ENCODE results near the gene CGNL1. TPM values are rescaled to one million over a fixed set of nuclear protein-coding genes. Genes with fewer than 3 reads are reported as not detected.

Gene CGNL1
- total RNA-seq, 1 experiment from 2014 or later: 0.31 TPM

GRCh38 chr15:57548835-57549234 is 172.5 kb downstream of the CGNL1 start:
- Histone ChIP-seq H3K4me1 (replicated peaks; ENCODE audit: insufficient read depth) (peaks cover 28% of the 10 kb centered on the region), H3K4me2 (no peak overlapping the region), H3K9me3 (ENCODE audit: insufficient read depth, low read depth) (no peaks in the 10 kb centered on the region), H3K4me3 (no peak overlapping the region), H3K9me2 (ENCODE audit: insufficient read depth) (no peaks in the 10 kb centered on the region), H3K27me3 (ENCODE audit: insufficient read depth, low read depth) (no peaks in the 10 kb centered on the region), H2AFZ (no peak overlapping the region), H3K27ac (no peak overlapping the region), H3F3A (ENCODE audit: insufficient read depth, low read depth) (peaks cover 16% of the 10 kb centered on the region), H4K20me1 (ENCODE audit: insufficient read depth) (no peaks in the 10 kb centered on the region), H3K79me2 (ENCODE audit: low read depth) (no peaks in the 10 kb centered on the region), H3K36me3 (ENCODE audit: low read depth) (no peaks in the 10 kb centered on the region)
- TF ChIP-seq CTCF (conservative IDR thresholded peaks at IDR 0.05) (no peak), EZH2 (IDR thresholded peaks at IDR 0.05; ENCODE audit: low read depth) (no peak)
- intact Hi-C loops (cut with micrococcal nuclease; ENCODE audit: unreplicated experiment): no loop called here
- CTCF ChIA-PET: interaction anchor here (0.7 kb wide), 1 partner anchor 118 kb away, joined by 5 read pairs; no protein-coding TSS in a partner anchor
- POLR2A ChIA-PET (ENCODE audit: unreplicated experiment): no interaction called here
- no TSS peak for BruUV-seq (replicated peaks)
- no peak for DNase-seq

GRCh38 chr15:57549935-57550334 is 173.6 kb downstream of the CGNL1 start:
- no peaks in the 10 kb centered on the region for H4K20me1 ChIP-seq (ENCODE audit: insufficient read depth)
- no peak overlapping the region for H2AFZ ChIP-seq
- ChIA-PET CTCF (interaction anchor here (0.6 to 1.2 kb wide), 2 partner anchors 8 to 312 kb away, joined by 3 to 7 read pairs; no protein-coding TSS in a partner anchor), POLR2A (ENCODE audit: unreplicated experiment) (interaction anchor here (0.6 kb wide), 2 partner anchors 53 to 156 kb away, joined by 3 to 5 read pairs; partner anchors contain the start of gene POLR2M)
- TF ChIP-seq CTCF (conservative IDR thresholded peaks at IDR 0.05): no peak
- no peak for TF ChIP-seq EZH2 (IDR thresholded peaks at IDR 0.05; ENCODE audit: low read depth)
- intact Hi-C loops (cut with micrococcal nuclease; ENCODE audit: unreplicated experiment): no loop called here
- no peaks in the 10 kb centered on the region for H3K9me2 ChIP-seq (ENCODE audit: insufficient read depth)
- H3K27ac ChIP-seq: no peak overlapping the region
- H3K79me2 ChIP-seq (ENCODE audit: low read depth): no peaks in the 10 kb centered on the region
- H3K9me3 ChIP-seq (ENCODE audit: insufficient read depth, low read depth): no peaks in the 10 kb centered on the region
- no peak for DNase-seq
- no TSS peak for BruUV-seq (replicated peaks)
- H3K4me2 ChIP-seq: no peak overlapping the region
- peaks cover 16% of the 10 kb centered on the region for H3F3A ChIP-seq (ENCODE audit: insufficient read depth, low read depth)
- no peak overlapping the region for H3K4me3 ChIP-seq
- H3K27me3 ChIP-seq (ENCODE audit: insufficient read depth, low read depth): no peaks in the 10 kb centered on the region
- peaks cover 28% of the 10 kb centered on the region for H3K4me1 ChIP-seq (replicated peaks; ENCODE audit: insufficient read depth)
- H3K36me3 ChIP-seq (ENCODE audit: low read depth): no peaks in the 10 kb centered on the region

GRCh38 chr15:57550640-57551039 is 174.3 kb downstream of the CGNL1 start:
- no peaks in the 10 kb centered on the region for H3K27me3 ChIP-seq (ENCODE audit: insufficient read depth, low read depth)
- BruUV-seq (replicated peaks): no TSS peak
- H3K79me2 ChIP-seq (ENCODE audit: low read depth): no peaks in the 10 kb centered on the region
- H3K36me3 ChIP-seq (ENCODE audit: low read depth): no peaks in the 10 kb centered on the region
- peaks cover 28% of the 10 kb centered on the region for H3K4me1 ChIP-seq (replicated peaks; ENCODE audit: insufficient read depth)
- TF ChIP-seq CTCF (conservative IDR thresholded peaks at IDR 0.05) (no peak), EZH2 (IDR thresholded peaks at IDR 0.05; ENCODE audit: low read depth) (no peak)
- peaks cover 16% of the 10 kb centered on the region for H3F3A ChIP-seq (ENCODE audit: insufficient read depth, low read depth)
- no peak overlapping the region for H2AFZ ChIP-seq
- ChIA-PET CTCF (interaction anchor here (0.6 to 1.2 kb wide), 2 partner anchors 9 to 1054 kb away, joined by 3 to 7 read pairs; no protein-coding TSS in a partner anchor), POLR2A (ENCODE audit: unreplicated experiment) (interaction anchor here (0.6 kb wide), 1 partner anchor 156 kb away, joined by 5 read pairs; the partner anchor contains the start of gene POLR2M)
- peak in 1 of 2 experiments; percentile 69 for DNase-seq
- H4K20me1 ChIP-seq (ENCODE audit: insufficient read depth): no peaks in the 10 kb centered on the region
- intact Hi-C loops (cut with micrococcal nuclease; ENCODE audit: unreplicated experiment): no loop called here
- no peak overlapping the region for H3K4me3 ChIP-seq
- H3K9me3 ChIP-seq (ENCODE audit: insufficient read depth, low read depth): no peaks in the 10 kb centered on the region
- H3K4me2 ChIP-seq: no peak overlapping the region
- H3K9me2 ChIP-seq (ENCODE audit: insufficient read depth): no peaks in the 10 kb centered on the region
- H3K27ac ChIP-seq: peak overlapping the region; percentile 71; the same call in 1 of the 2 replicates
